ENCODE data around the gene ZNF710. TPM values are rescaled to one million over a fixed set of nuclear protein-coding genes. Genes with fewer than 3 reads are reported as not detected.

ZNF710 gene
- total and polyA plus RNA-seq, 9 of the 15 experiments (the other 6 are each of a cell fraction or from before 2014, with no cell fraction given), result 0.56 to 14.2 (median 5.2) TPM

DNA sequence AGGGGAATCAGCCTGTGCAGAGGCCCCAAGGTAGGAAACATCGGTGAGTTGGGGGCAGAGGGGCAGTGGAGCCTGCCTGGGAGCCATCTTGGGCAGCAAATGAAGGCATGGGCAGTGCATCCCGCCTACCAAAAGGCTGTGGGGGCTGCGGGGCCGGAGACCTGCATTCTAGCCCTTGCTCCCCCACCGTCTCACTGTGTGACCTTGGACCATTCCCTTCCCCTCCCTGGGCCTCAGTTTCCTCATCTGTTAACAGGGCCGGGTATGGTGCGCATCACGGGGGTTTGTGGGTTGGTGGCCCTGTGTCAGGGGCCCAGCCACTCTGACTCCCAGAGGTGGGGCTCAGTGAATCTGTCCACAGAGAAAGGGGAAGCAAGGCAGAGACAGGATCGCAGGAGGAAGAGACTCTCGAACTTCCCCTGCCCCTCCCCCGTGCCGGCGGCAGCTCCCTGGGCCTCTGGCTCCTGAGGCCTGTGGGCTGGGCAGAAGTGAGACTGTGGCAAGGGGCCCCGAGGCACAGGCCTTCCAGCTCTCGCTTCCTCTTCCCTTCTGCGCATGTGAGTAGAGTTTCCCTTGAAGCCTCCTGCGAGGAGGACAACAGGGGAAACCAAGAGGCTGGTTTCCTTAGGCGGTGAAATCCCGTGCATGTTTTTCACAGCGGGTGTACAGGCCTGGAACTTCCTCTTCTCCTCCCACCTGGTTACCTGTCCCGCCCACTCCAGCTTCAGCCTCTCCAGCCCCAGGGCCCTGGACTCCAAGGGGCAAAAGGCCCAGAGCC, 58.3 kb downstream of the ZNF710 start (continued):
- TF ChIP-seq MGA (IDR thresholded peaks at IDR 0.05) (peak; percentile 62; the same call in 1 of the 2 replicates), ZNF12 (CRISPR knock-in tag; IDR thresholded peaks at IDR 0.05) (0 out of 2 replicates have a peak, but pooled peaks have one; percentile 21), U2AF1 (optimal IDR thresholded peaks at IDR 0.05; ENCODE audit: low read depth, low read length) (no peak), ARID1B (IDR thresholded peaks at IDR 0.05) (peak; percentile 51), U2AF2 (optimal IDR thresholded peaks at IDR 0.05; ENCODE audit: low read depth, low read length) (no peak), NCOA2 (IDR thresholded peaks at IDR 0.05; ENCODE audit: partially characterized antibody in 2 of 2) (no peak), NCOR1 (IDR thresholded peaks at IDR 0.05) (no peak), ZC3H11A (IDR thresholded peaks at IDR 0.05; ENCODE audit: low read depth, low read length) (no peak), MTA1 (IDR thresholded peaks at IDR 0.05; ENCODE audit: borderline replicate concordance) (peak; percentile 47; the same call in 1 of the 2 replicates), RBM39 (optimal IDR thresholded peaks at IDR 0.05; ENCODE audit: low read depth, low read length) (no peak), CBX3 (IDR thresholded peaks at IDR 0.05; ENCODE audit: borderline replicate concordance in 1 of 2, low read length in 2 of 2) (0 out of 3 replicates have a peak, but pooled peaks of 1 of the 2 experiments have one; percentile 16), E2F5 (CRISPR knock-in tag; IDR thresholded peaks at IDR 0.05) (no peak)
- TF ChIP-seq, protein P1, sequence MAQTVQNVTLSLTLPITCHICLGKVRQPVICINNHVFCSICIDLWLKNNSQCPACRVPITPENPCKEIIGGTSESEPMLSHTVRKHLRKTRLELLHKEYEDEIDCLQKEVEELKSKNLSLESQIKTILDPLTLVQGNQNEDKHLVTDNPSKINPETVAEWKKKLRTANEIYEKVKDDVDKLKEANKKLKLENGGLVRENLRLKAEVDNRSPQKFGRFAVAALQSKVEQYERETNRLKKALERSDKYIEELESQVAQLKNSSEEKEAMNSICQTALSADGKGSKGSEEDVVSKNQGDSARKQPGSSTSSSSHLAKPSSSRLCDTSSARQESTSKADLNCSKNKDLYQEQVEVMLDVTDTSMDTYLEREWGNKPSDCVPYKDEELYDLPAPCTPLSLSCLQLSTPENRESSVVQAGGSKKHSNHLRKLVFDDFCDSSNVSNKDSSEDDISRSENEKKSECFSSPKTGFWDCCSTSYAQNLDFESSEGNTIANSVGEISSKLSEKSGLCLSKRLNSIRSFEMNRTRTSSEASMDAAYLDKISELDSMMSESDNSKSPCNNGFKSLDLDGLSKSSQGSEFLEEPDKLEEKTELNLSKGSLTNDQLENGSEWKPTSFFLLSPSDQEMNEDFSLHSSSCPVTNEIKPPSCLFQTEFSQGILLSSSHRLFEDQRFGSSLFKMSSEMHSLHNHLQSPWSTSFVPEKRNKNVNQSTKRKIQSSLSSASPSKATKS (CRISPR knock-in tag; IDR thresholded peaks at IDR 0.05), result no peak

Data from K562 (cell line).